Measurements from ENCODE around the gene MYO7B. TPM values are rescaled to one million over a fixed set of nuclear protein-coding genes. Genes with fewer than 3 reads are reported as not detected.

Gene MYO7B
- 0.09 to 0.27 TPM (median 0.13 TPM) in 5 replicates for total RNA-seq (2022; extraction: Qiagen RNA extraction)

DNA sequence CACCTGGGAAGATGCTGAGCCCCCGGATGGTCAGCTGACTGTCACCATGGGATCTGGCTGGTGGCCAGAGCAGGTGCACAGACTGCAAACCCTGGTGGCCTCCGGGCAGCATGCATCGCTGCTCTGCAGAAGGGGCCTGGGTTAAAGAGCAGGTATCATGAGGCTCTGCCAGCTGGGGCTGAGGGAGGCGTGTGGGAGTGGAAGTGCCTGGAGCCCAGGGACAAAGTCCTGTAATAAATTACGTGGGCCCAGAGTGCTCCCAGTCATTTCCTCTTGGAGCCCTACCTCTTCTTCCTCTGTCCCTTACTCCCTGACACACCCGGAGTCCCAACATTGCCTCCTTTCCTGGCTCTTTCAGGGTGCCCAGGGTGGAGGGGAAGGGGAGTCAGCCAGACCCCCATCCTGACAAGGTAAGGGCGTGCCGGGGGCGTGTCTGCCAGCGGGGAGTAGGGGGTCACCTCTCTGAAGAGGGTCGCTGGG lies at the start of gene MYO7B:
TSS of gene MYO7B (plus strand) at position 262 of the 480 bp plus-strand sequence. CDS start 24,040 bp downstream, outside the sequence.

DNA sequence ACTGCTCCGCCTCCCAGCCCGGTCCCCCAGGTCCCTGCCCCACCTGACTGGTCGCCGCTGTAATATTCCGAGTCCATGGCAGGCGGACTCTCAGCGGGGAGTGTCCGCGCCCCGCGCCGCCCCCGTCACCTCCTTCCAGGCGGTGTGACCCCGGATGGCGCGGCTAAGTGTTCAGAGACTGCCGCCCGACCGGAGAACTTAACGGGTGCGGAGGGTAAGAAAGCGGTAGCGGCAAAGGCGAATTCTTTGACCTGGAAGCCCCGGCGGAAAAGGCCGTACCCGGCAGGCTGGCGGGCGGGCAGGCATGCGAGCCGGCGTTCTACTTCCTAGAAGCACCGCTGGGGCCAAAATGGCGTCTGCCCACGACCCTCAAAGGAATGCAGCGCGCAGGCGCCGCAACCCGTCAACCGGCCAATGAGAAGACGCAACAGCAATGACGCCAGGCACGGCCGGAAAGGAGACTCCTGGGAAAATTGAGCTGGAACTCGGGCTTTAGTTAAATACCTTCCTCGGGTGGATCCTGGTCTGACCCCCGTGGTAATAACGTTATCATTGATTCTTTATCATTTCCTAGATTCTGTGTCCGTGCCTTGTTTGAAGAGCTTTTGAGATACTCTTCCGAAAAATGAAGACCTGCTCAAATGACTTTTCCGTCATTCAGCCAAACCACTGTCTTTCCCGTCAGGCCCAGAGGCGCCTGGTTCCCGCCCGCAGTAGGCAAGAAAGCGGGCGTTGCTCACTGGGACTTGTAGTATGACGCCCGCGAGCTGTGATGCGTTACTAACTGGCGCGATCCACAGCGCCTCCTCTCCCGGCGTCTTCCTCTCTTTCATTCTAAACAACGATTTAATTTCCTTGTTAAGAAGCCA lies 9.1 kb upstream of the MYO7B start, which contains the start of gene IWS1:
TSS of gene IWS1 (minus strand) at position 358 of the 869 bp plus-strand sequence. CDS start at position 77, 281 bp downstream.

DNA sequence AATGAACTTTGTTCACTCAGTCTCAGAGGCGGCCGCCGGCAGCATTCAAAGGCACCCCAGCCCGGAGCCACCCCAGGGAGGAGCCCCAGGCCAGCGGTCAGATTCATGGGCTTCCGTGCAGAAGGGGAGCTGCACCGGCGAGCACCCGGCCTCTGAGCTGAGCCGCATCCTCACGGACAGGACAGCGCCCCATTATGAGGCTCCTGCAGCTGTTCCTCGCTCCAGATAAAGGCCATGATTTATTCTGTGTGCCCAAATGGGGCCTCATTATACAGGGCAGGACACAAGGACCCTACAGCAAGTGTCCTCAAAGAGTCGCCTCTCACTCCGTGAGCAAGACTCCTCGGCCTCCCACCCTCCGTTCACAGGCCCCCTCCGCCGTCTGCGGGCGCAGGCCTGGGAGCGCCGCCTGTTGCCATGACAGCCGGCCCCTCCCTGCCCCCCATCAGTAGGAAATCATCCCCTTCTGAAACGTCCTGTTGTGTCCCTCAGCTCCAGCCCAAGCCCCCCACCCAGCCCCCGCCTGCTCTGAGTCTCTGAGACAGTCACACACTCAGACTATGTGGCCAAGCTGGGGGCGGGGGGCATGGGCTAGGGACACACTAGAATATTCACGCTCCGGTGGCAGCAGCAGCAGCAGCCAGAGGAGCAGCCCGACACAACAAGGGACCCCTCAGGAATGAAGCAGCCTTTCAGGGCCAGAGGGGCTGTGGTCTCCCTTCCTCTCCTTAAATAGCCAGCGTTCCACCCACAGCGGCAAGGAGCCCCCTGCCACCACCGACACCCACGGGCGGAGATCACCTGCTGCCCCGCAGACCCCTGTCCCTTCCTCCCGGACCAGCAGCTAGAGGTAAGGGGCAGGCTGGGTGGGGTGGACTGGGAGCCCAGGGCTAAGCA lies 110.2 kb downstream of the MYO7B start, which contains the start of gene GPR17:
TSS of gene GPR17 (plus strand) at position 759 of the 897 bp plus-strand sequence. CDS start 4,583 bp downstream, outside the sequence.

DNA sequence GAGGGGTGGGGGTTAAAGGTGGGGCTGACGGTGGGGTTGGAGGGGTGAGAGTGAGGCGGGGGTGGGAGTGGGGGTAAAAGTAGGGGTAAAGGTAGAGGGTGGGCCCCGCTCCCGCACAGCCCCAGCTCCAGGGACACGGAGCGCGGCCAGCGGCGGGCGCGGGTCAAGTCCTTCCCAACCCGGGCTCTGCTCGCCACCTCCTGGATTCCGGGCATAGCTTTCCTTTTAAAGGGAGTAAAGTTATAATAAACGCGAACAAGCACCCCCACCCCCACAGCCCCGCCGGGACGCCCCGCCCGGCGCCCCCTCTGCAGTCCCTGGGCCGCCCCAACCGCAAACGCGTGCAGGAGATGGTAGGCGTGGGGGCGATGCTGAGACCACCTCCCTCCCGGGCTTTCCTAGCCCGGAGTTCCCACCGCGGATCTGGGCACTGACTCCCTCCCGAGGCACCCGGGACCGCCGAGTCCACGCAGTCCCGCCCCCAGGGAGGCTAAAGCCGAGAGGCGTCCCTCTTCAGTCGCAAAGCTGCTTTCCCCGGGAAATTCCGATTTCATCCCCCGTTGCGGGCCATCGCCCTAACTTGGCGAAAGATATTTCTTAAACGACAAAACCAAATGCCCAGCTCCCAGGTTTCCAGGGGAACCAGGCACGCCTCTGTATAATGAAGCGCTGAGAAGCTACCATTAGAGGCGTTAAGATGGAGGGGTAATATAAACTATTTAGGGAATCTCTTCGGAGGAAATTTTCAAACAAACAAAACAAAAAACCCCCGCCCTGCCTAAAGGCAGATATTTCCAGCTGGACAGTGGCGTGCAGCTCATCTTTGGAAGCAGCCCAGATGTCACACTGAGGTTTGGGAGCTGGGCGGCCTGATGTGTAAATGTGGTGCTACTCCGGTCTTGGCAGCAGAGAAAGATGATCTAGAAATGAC lies 140.1 kb downstream of the MYO7B start, which contains the start of gene LIMS2:
TSS of gene LIMS2 (minus strand) at position 200 of the 931 bp plus-strand sequence. CDS start 506 bp downstream, outside the sequence.

Other genes starting within 250 kb of the MYO7B start
- gene ERCC3, start 241.5 kb upstream of the MYO7B start, total RNA-seq (2022; extraction: Qiagen RNA extraction) = 44.5 to 49.0 TPM (median 47.3 TPM) in 5 replicates
- 12.4 to 24.4 TPM (median 18.4 TPM) in 5 replicates for gene MAP3K2, start 147.7 kb upstream of the MYO7B start, total RNA-seq (2022; extraction: Qiagen RNA extraction)
- 2.9 to 4.2 TPM (median 3.9 TPM) in 5 replicates for gene PROC, start 117.3 kb upstream of the MYO7B start, total RNA-seq (2022; extraction: Qiagen RNA extraction)
- gene IWS1, start 9.2 kb upstream of the MYO7B start, total RNA-seq (2022; extraction: Qiagen RNA extraction) = 32.8 to 47.1 TPM (median 38.1 TPM) in 5 replicates
- gene GPR17, start 110.5 kb downstream of the MYO7B start, total RNA-seq (2022; extraction: Qiagen RNA extraction) = 0.06 to 0.19 TPM (median 0.11 TPM) in 4 of 5 replicates, not detected in the other
- gene LIMS2, start 139.8 kb downstream of the MYO7B start, total RNA-seq (2022; extraction: Qiagen RNA extraction) = 5.4 to 7.6 TPM (median 6.6 TPM) in 5 replicates
- 4.7 to 6.9 TPM (median 5.8 TPM) in 5 replicates for gene SFT2D3, start 165.8 kb downstream of the MYO7B start, total RNA-seq (2022; extraction: Qiagen RNA extraction)